ENCODE measurements around the gene HHIPL1. TPM values are rescaled to one million over a fixed set of nuclear protein-coding genes. Genes with fewer than 3 reads are reported as not detected.
"Not testable (repeated sequence)": the region's sequence is repeated elsewhere in the genome, so short reads cannot be mapped to it uniquely, and the experiment has no call there.

The HHIPL1 gene
- total RNA-seq, 2 experiments from 2014 or later = 0.15 to 0.31 TPM

DNA sequence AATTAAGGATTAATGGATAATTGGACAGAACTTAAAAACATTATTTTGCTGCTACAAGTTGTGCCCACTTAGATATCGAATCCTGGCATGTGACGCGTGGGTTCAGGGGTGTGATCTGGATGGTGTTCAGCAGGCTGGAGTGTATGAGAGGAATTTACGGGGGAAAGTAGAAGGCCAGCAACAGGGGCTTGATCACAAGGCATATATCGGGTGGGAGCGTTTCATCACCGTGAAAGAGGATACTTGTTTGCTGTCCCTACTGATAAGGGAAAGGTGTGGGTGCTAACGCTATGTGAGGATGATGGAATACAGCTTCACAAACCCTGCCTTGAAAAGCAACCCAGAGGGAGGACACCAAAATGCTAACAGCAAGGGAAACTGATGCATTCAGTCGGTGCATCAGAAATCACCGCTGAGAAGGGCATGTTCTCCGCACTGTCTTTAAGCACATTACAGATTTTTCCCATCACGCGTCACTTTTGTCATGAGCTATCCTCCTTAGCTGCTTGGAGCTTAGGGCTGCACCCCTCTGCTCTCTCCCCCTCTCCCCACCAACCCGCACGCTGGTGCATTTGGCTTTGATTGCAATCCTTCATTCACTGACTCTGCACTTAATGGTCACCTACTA is 13.4 kb downstream of the HHIPL1 start:
- DNase-seq = no peak
- intact Hi-C loops (cut with micrococcal nuclease) = no loop called here
- peaks cover 35% of the 10 kb centered on the region for H3K27me3 Mint-ChIP-seq (ENCODE audit: low read depth)
- H3K4me3 Mint-ChIP-seq = no peak overlapping the region
- H3K9me3 Mint-ChIP-seq = no peaks in the 10 kb centered on the region
- peaks cover 7% of the 10 kb centered on the region for H3K4me1 Mint-ChIP-seq (ENCODE audit: low read depth)
- no peaks in the 10 kb centered on the region for H3K36me3 Mint-ChIP-seq (ENCODE audit: low read depth)
- CTCF ChIA-PET = no interaction called here
- no peak overlapping the region for H3K27ac Mint-ChIP-seq

GRCh38 chr14:99659333-99659741 is 14.4 kb downstream of the HHIPL1 start:
- Mint-ChIP-seq H3K9me3 (no peaks in the 10 kb centered on the region), H3K36me3 (ENCODE audit: low read depth) (no peaks in the 10 kb centered on the region)
- intact Hi-C loops (cut with micrococcal nuclease) = no loop called here

DNA sequence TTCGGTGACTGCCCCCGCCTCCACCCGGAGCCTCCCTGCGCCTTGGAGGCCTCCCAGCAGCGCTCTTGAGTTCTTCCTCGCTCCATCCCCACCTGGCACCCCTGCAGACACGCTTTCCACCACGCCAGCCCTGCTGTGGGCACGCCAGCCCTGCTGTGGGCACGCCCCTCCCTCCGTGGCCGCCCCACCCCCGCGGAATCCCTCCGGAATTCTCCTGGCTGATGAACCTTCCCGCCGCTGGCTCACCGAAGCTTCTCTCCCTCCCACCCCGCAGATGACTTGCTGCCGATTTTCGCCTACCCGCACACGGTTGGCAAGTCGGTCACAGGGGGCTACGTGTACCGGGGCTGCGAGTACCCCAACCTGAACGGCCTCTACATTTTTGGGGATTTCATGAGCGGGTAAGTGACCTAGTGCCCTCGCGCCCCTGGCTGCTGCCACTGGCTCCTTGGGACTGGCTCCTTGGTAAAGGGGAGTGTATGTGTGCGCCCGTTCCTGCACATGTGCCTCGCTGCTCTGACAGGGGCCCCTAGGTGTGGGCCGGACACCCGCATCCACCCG is 15.2 kb downstream of the HHIPL1 start:
- no peak overlapping the region for H3K27ac Mint-ChIP-seq
- H3K36me3 Mint-ChIP-seq (ENCODE audit: low read depth) = no peaks in the 10 kb centered on the region
- H3K27me3 Mint-ChIP-seq (ENCODE audit: low read depth) = peaks cover 38% of the 10 kb centered on the region
- CTCF ChIA-PET = no interaction called here
- DNase-seq = no peak
- peaks cover 7% of the 10 kb centered on the region for H3K4me1 Mint-ChIP-seq (ENCODE audit: low read depth)
- intact Hi-C loops (cut with micrococcal nuclease) = no loop called here
- H3K4me3 Mint-ChIP-seq = no peak overlapping the region
- H3K9me3 Mint-ChIP-seq = no peaks in the 10 kb centered on the region

More at GRCh38 chr14:99659333-99659741, 14.4 kb downstream of the HHIPL1 start:
- no peak overlapping the region for H3K4me3 Mint-ChIP-seq
- no peak overlapping the region for H3K27ac Mint-ChIP-seq
- peaks cover 7% of the 10 kb centered on the region for H3K4me1 Mint-ChIP-seq (ENCODE audit: low read depth)
- no peak for DNase-seq
- CTCF ChIA-PET = no interaction called here
- peaks cover 38% of the 10 kb centered on the region for H3K27me3 Mint-ChIP-seq (ENCODE audit: low read depth)

- intact Hi-C loops (cut with micrococcal nuclease) = no loop called here
- no peaks in the 10 kb centered on the region for H3K9me3 Mint-ChIP-seq
- DNase-seq = no peak
- H3K4me3 Mint-ChIP-seq = no peak overlapping the region
- no peaks in the 10 kb centered on the region for H3K36me3 Mint-ChIP-seq (ENCODE audit: low read depth)
- H3K27ac Mint-ChIP-seq = no peak overlapping the region
- peaks cover 36% of the 10 kb centered on the region for H3K27me3 Mint-ChIP-seq (ENCODE audit: low read depth)
- CTCF ChIA-PET = interaction anchor here (0.6 kb wide), 1 partner anchor 44 kb away, joined by 3 read pairs; no protein-coding TSS in a partner anchor
- H3K4me1 Mint-ChIP-seq (ENCODE audit: low read depth) = peaks cover 7% of the 10 kb centered on the region
These were observed 15.9 kb downstream of the HHIPL1 start for GRCh38 chr14:99660794-99661193.

- H3K4me1 Mint-ChIP-seq (ENCODE audit: low read depth); intact Hi-C loops (cut with micrococcal nuclease); H3K27ac Mint-ChIP-seq; H3K9me3 Mint-ChIP-seq; DNase-seq; H3K4me3 Mint-ChIP-seq; H3K36me3 Mint-ChIP-seq (ENCODE audit: low read depth): not testable (repeated sequence)
- H3K27me3 Mint-ChIP-seq (ENCODE audit: low read depth) = peaks cover 36% of the 10 kb centered on the region
- CTCF ChIA-PET = interaction anchor here (0.6 kb wide), 2 partner anchors 44 to 83 kb away, joined by 3 read pairs; no protein-coding TSS in a partner anchor
These were observed 16.3 kb downstream of the HHIPL1 start for GRCh38 chr14:99661206-99661605.

DNA sequence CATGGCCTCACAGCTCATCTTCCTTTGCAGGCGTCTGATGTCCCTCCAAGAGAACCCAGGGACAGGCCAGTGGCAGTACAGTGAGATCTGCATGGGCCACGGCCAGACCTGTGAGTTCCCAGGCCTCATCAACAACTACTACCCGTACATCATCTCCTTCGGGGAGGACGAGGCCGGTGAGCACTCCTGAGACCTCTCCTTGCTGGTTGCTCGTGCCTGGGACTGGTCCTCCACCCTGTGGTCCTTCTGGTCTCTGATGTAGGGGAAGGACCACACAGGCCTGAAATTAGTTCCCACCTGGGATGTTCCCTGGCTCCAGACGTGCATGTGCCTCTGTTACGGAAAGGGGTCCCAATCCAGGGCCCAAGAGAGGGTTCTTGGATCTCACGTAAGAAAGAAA is 17.9 kb downstream of the HHIPL1 start:
- intact Hi-C loops (cut with micrococcal nuclease) = no loop called here
- peaks cover 32% of the 10 kb centered on the region for H3K27me3 Mint-ChIP-seq (ENCODE audit: low read depth)
- DNase-seq = no peak
- no peaks in the 10 kb centered on the region for H3K36me3 Mint-ChIP-seq (ENCODE audit: low read depth)
- CTCF ChIA-PET = no interaction called here
- peaks cover 7% of the 10 kb centered on the region for H3K4me1 Mint-ChIP-seq (ENCODE audit: low read depth)
- H3K9me3 Mint-ChIP-seq = no peaks in the 10 kb centered on the region
- H3K27ac Mint-ChIP-seq = no peak overlapping the region
- H3K4me3 Mint-ChIP-seq = no peak overlapping the region

DNA sequence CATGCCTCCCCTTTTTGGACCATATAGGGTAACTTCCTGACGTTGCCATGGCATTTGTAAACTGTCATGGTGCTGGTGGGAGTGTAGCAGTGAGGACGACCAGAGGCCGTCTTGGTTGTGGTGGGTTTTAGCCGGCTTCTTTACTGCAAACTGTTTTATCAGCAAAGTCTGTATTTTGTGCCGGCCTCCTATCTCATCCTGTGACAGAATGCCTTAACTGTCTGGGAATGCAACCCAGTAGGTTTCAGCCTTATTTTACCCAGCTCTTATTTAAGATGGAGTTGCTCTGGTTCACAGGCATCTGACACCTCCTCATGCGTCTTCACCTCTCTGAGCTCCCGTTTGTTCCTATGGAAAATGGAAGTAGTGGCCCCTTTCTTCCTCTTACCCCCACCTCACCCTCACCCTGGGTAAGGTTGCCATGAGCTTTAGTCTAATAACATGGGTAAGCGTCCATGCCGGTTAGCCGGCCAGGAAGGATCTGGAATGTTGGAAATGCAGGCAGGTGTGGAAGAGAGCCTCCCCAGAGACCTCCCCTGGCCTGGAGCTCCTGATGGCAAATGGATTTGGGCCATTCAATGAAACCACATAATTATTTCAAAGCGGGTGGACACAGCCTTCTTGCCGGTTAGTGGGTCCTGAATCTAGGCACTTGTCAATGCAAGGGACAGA is 18.6 kb downstream of the HHIPL1 start:
- CTCF ChIA-PET = no interaction called here
- no peak for DNase-seq
- Mint-ChIP-seq H3K4me1 (ENCODE audit: low read depth) (peaks cover 7% of the 10 kb centered on the region), H3K27ac (no peak overlapping the region), H3K4me3 (no peak overlapping the region), H3K36me3 (ENCODE audit: low read depth) (no peaks in the 10 kb centered on the region), H3K27me3 (ENCODE audit: low read depth) (peaks cover 27% of the 10 kb centered on the region), H3K9me3 (no peaks in the 10 kb centered on the region)
- intact Hi-C loops (cut with micrococcal nuclease) = no loop called here

GRCh38 chr14:99664058-99664936 is 19.4 kb downstream of the HHIPL1 start:
- CTCF ChIA-PET = interaction anchor here (0.6 to 0.9 kb wide), 2 partner anchors 17 to 301 kb away, joined by 3 to 6 read pairs; no protein-coding TSS in a partner anchor
- Mint-ChIP-seq H3K4me1 (ENCODE audit: low read depth) (peaks cover 5% of the 10 kb centered on the region), H3K9me3 (no peaks in the 10 kb centered on the region), H3K27ac (no peak overlapping the region), H3K27me3 (ENCODE audit: low read depth) (peaks cover 22% of the 10 kb centered on the region), H3K36me3 (ENCODE audit: low read depth) (no peaks in the 10 kb centered on the region), H3K4me3 (no peak overlapping the region)
- intact Hi-C loops (cut with micrococcal nuclease) = no loop called here
- DNase-seq = no peak

- CTCF ChIA-PET = interaction anchor here (0.6 to 0.9 kb wide), 2 partner anchors 16 to 300 kb away, joined by 3 to 6 read pairs; no protein-coding TSS in a partner anchor
- DNase-seq = no peak
- intact Hi-C loops (cut with micrococcal nuclease) = no loop called here
- Mint-ChIP-seq H3K4me1 (ENCODE audit: low read depth) (peaks cover 4% of the 10 kb centered on the region), H3K27ac (no peak overlapping the region), H3K9me3 (no peaks in the 10 kb centered on the region), H3K27me3 (ENCODE audit: low read depth) (peaks cover 21% of the 10 kb centered on the region), H3K4me3 (no peak overlapping the region), H3K36me3 (ENCODE audit: low read depth) (no peaks in the 10 kb centered on the region)
These were observed 20.0 kb downstream of the HHIPL1 start for GRCh38 chr14:99664937-99665273.

DNA sequence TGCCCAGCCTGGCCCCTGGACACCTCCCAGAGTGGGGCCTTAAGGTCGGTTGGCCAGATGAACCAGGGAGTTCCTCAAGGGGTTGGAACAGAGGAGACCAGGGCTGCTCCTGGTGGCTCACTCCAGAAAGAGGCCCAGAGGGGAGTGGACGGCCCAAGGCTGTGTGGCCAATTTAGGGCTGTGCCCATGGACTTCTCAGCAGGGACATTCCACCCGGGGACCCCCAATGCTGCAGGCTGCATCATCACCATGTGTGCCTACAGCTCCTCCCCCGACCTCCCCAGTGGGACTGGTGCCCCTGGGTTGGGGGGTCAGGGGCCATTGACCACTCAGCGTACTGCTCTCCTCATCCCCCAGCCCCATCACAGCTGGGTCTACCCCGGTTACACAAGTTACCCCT is 21.6 kb downstream of the HHIPL1 start:
- Mint-ChIP-seq H3K4me1 (ENCODE audit: low read depth) (no peaks in the 10 kb centered on the region), H3K36me3 (ENCODE audit: low read depth) (no peaks in the 10 kb centered on the region), H3K27me3 (ENCODE audit: low read depth) (peaks cover 13% of the 10 kb centered on the region), H3K4me3 (no peak overlapping the region), H3K9me3 (no peaks in the 10 kb centered on the region), H3K27ac (no peak overlapping the region)
- CTCF ChIA-PET = no interaction called here
- DNase-seq = no peak
- intact Hi-C loops (cut with micrococcal nuclease) = no loop called here

GRCh38 chr14:99667045-99667444 is 22.1 kb downstream of the HHIPL1 start:
- Mint-ChIP-seq H3K4me3 (no peak overlapping the region), H3K27me3 (ENCODE audit: low read depth) (peaks cover 15% of the 10 kb centered on the region), H3K36me3 (ENCODE audit: low read depth) (no peaks in the 10 kb centered on the region), H3K27ac (no peak overlapping the region), H3K9me3 (no peaks in the 10 kb centered on the region), H3K4me1 (ENCODE audit: low read depth) (no peaks in the 10 kb centered on the region)
- intact Hi-C loops (cut with micrococcal nuclease) = no loop called here
- DNase-seq = no peak
- CTCF ChIA-PET = interaction anchor here (0.6 to 1.1 kb wide), 3 partner anchors 17 to 231 kb away, joined by 3 read pairs; partner anchors contain the start of gene CYP46A1

- Mint-ChIP-seq H3K4me1 (ENCODE audit: low read depth) (no peaks in the 10 kb centered on the region), H3K36me3 (ENCODE audit: low read depth) (no peaks in the 10 kb centered on the region), H3K27me3 (ENCODE audit: low read depth) (peaks cover 12% of the 10 kb centered on the region), H3K9me3 (no peaks in the 10 kb centered on the region), H3K4me3 (no peak overlapping the region), H3K27ac (no peak overlapping the region)
- intact Hi-C loops (cut with micrococcal nuclease) = no loop called here
- CTCF ChIA-PET = interaction anchor here (1.0 to 1.9 kb wide), 3 partner anchors 17 to 96 kb away, joined by 3 to 5 read pairs (median 3); partner anchors contain the start of gene CYP46A1
- DNase-seq = no peak
These were observed 22.9 kb downstream of the HHIPL1 start for GRCh38 chr14:99667821-99668220.
